HEK293 (cell line): ENCODE data around the gene DCANP1.

Experiments used
- CTCF ChIA-PET: fragments of 350-600 bp; formaldehyde crosslinking; extraction: SDS; loops from one replicate; lab custom pipeline; 2021; ENCODE audit warnings: antibody characterized with exemption; lab: Yijun Ruan, JAX
- POLR2A ChIA-PET: fragments of 300-600 bp; formaldehyde crosslinking; extraction: SDS; loops from one replicate; lab custom pipeline; 2020; ENCODE audit warnings: antibody characterized with exemption, inconsistent platforms; lab: Yijun Ruan, JAX
- H3K27ac ChIP-seq: fragments of 200-500 bp; sonication (Bioruptor generic); 2 replicates; pipeline ENCODE4 v1.5.1; 2014; ENCODE audit warnings: low read depth, low read length, control low read depth, inconsistent platforms; ENCODE audit errors: extremely low read depth
- H3K36me3 ChIP-seq, 2 experiments: fragments of 200-500 bp in 1 of 2; sonication (Bioruptor generic) in 1 of 2; 1 replicate in 1 of 2; 2 replicates in 1 of 2; pipeline ENCODE4 v1.5.1; 2014 to 2017; ENCODE audit warnings: inconsistent platforms in 2 of 2, low read length in 2 of 2; ENCODE audit not compliant: control insufficient read depth in 2 of 2, insufficient read depth in 1 of 2
- H3K4me1 ChIP-seq: fragments of 200-500 bp; sonication (Bioruptor generic); 2 replicates; pipeline ENCODE4 v1.5.1; 2014; ENCODE audit warnings: mild to moderate bottlenecking, low read length, inconsistent platforms; ENCODE audit not compliant: control insufficient read depth, insufficient read depth
- H3K4me3 ChIP-seq: 2 replicates; pipeline ENCODE4 v1.5.1; 2011; ENCODE audit warnings: low read depth, mild to moderate bottlenecking, control low read depth, low read length, moderate library complexity
- H3K9me3 ChIP-seq: fragments of 200-500 bp; sonication (Bioruptor generic); 2 replicates; pipeline ENCODE4 v1.5.1; 2014; ENCODE audit warnings: low read depth, low read length, inconsistent platforms; ENCODE audit not compliant: control insufficient read depth, insufficient read depth
- EGR2 ChIP-seq: fragments of 450-650 bp; formaldehyde crosslinking; IDR thresholded peaks from 2 replicates; pipeline ENCODE4 v1.5.1; 2016; ENCODE audit warnings: low read depth, missing biosample characterization, missing genetic modification characterization
- GLIS2 ChIP-seq: fragments of 450-650 bp; formaldehyde crosslinking; IDR thresholded peaks from 2 replicates; pipeline ENCODE4 v1.5.1; 2016; ENCODE audit warnings: missing biosample characterization, missing genetic modification characterization
- IKZF3 ChIP-seq: fragments of 450-650 bp; IDR thresholded peaks from 2 replicates; pipeline ENCODE4 v1.5.0; 2018; ENCODE audit warnings: missing biosample characterization, mild to moderate bottlenecking, missing genetic modification characterization, moderate library complexity
- REST ChIP-seq: fragments of 450-650 bp; formaldehyde crosslinking; IDR thresholded peaks from 2 replicates; pipeline ENCODE4 v1.5.1; 2016; ENCODE audit warnings: missing biosample characterization, missing genetic modification characterization
- SCRT2 ChIP-seq: fragments of 450-650 bp; formaldehyde crosslinking; IDR thresholded peaks from 2 replicates; pipeline ENCODE4 v1.5.1; 2016; ENCODE audit warnings: missing biosample characterization, missing genetic modification characterization
- ZBTB1 ChIP-seq: fragments of 450-650 bp; formaldehyde crosslinking; IDR thresholded peaks from 2 replicates; pipeline ENCODE4 v1.5.1; 2016; ENCODE audit warnings: missing biosample characterization, missing genetic modification characterization
- ZBTB21 ChIP-seq: fragments of 450-650 bp; formaldehyde crosslinking; IDR thresholded peaks from 2 replicates; pipeline ENCODE4 v1.5.1; 2017; ENCODE audit warnings: missing biosample characterization, missing genetic modification characterization
- ZFHX2 ChIP-seq: fragments of 450-650 bp; formaldehyde crosslinking; conservative IDR thresholded peaks from 2 replicates; pipeline ENCODE4 v1.5.1; 2016; ENCODE audit warnings: missing biosample characterization, missing genetic modification characterization
- ZFP41 ChIP-seq: fragments of 450-650 bp; formaldehyde crosslinking; IDR thresholded peaks from 2 replicates; pipeline ENCODE4 v1.5.1; 2016; ENCODE audit warnings: missing biosample characterization, missing genetic modification characterization, borderline replicate concordance
- ZIC2 ChIP-seq: fragments of 450-650 bp; formaldehyde crosslinking; IDR thresholded peaks from 2 replicates; pipeline ENCODE4 v1.5.1; 2016; ENCODE audit warnings: missing biosample characterization, missing genetic modification characterization
- ZNF2 ChIP-seq: fragments of 450-650 bp; formaldehyde crosslinking; IDR thresholded peaks from 2 replicates; pipeline ENCODE4 v1.5.1; 2016; ENCODE audit warnings: missing biosample characterization, missing genetic modification characterization
- ZNF311 ChIP-seq: fragments of 450-650 bp; formaldehyde crosslinking; IDR thresholded peaks from 2 replicates; pipeline ENCODE4 v1.5.1; 2017; ENCODE audit warnings: missing biosample characterization, missing genetic modification characterization, borderline replicate concordance
- ZNF549 ChIP-seq: fragments of 450-650 bp; IDR thresholded peaks from 2 replicates; pipeline ENCODE4 v1.5.1; 2018; ENCODE audit warnings: missing biosample characterization, missing genetic modification characterization, mild to moderate bottlenecking, inconsistent platforms, moderate library complexity
- ZNF677 ChIP-seq: fragments of 450-650 bp; IDR thresholded peaks from 2 replicates; pipeline ENCODE4 v1.5.0; 2018; ENCODE audit warnings: missing biosample characterization, mild to moderate bottlenecking, missing genetic modification characterization, moderate library complexity
- TF ChIP-seq, protein P1 (sequence below): fragments of 450-650 bp; formaldehyde crosslinking; IDR thresholded peaks from 2 replicates; pipeline ENCODE4 v1.5.1; 2016; ENCODE audit warnings: missing biosample characterization, missing genetic modification characterization
- TF ChIP-seq, protein P2 (sequence below): fragments of 450-650 bp; formaldehyde crosslinking; IDR thresholded peaks from 2 replicates; pipeline ENCODE4 v1.5.1; 2016; ENCODE audit warnings: missing biosample characterization, missing genetic modification characterization

The DCANP1 gene

DNA sequence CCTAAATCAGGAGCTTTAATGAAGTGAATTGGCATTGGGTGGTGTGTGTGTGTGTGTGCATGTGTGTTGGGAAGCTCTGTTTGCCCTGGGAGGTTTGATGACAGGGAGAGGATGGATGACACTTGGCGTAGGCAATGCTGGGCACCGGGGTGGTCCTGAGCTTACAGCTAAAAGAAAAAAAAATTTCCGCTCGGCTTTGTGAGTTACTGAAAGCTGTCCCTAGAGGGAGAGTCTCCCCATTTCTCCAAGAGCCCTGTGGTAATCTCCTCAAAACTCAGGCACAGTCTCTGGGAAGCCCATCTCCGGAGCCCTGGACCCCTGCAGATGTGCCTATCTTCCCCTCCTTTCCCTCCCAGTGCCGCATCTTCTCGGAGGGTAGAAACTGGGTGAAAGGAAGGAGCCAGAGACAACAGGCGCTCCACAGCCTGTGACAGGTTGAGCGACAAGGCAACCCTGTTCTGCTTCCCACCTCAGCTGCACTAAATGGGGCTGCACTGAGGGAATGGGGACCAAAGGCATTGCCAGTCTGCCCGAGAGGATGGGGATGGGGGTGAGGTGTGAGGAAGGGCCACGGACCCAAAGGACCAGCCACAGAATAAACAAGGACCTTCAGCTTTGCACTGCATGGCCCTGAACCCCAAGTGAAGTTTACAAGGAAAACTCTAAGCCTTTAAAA lies 40.8 kb upstream of the DCANP1 start:
- Histone ChIP-seq H3K4me1 (peaks cover 18% of the 10 kb centered on the region), H3K4me3 (no peak overlapping the region), H3K27ac (no peak overlapping the region; the same call in 1 of the 2 replicates), H3K9me3 (no peaks in the 10 kb centered on the region), H3K36me3 (no peaks in the 10 kb centered on the region)
- no peak for TF ChIP-seq ZNF677 (tag by site-specific recombination)
- 0 out of 2 replicates have a peak, but pooled peaks have one; percentile 27 for TF ChIP-seq SCRT2
- ChIA-PET CTCF (interaction anchor here (0.6 to 4.0 kb wide), 10 partner anchors 21 to 372 kb away, joined by 3 to 26 read pairs (median 8); no protein-coding TSS in a partner anchor), POLR2A (interaction anchor here (1.0 kb wide), 1 partner anchor 10 kb away, joined by 3 read pairs; no protein-coding TSS in a partner anchor)

GRCh38 chr5:135487037-135487395 lies 39.9 kb upstream of the DCANP1 start:
- Histone ChIP-seq H3K9me3 (no peaks in the 10 kb centered on the region), H3K36me3 (no peaks in the 10 kb centered on the region), H3K4me1 (peaks cover 15% of the 10 kb centered on the region), H3K4me3 (no peak overlapping the region), H3K27ac (no peak overlapping the region)
- CTCF ChIA-PET: interaction anchor here (0.6 to 4.0 kb wide), 8 partner anchors 20 to 645 kb away, joined by 3 to 26 read pairs (median 8); no protein-coding TSS in a partner anchor
- POLR2A ChIA-PET: no interaction called here
- TF ChIP-seq ZBTB21 (tag by site-specific recombination): no peak
- no peak for TF ChIP-seq ZNF2 (tag by site-specific recombination)
- 0 out of 2 replicates have a peak, but pooled peaks have one; percentile 29 for TF ChIP-seq ZIC2
- peak; percentile 93 for TF ChIP-seq EGR2 (tag by site-specific recombination)
- TF ChIP-seq ZFHX2 (tag by site-specific recombination): peak; percentile 97
- TF ChIP-seq ZBTB1: no peak
- TF ChIP-seq ZNF549 (tag by site-specific recombination): no peak
- TF ChIP-seq, protein P1, sequence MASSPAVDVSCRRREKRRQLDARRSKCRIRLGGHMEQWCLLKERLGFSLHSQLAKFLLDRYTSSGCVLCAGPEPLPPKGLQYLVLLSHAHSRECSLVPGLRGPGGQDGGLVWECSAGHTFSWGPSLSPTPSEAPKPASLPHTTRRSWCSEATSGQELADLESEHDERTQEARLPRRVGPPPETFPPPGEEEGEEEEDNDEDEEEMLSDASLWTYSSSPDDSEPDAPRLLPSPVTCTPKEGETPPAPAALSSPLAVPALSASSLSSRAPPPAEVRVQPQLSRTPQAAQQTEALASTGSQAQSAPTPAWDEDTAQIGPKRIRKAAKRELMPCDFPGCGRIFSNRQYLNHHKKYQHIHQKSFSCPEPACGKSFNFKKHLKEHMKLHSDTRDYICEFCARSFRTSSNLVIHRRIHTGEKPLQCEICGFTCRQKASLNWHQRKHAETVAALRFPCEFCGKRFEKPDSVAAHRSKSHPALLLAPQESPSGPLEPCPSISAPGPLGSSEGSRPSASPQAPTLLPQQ (tag by site-specific recombination): peak; percentile 79

DNA sequence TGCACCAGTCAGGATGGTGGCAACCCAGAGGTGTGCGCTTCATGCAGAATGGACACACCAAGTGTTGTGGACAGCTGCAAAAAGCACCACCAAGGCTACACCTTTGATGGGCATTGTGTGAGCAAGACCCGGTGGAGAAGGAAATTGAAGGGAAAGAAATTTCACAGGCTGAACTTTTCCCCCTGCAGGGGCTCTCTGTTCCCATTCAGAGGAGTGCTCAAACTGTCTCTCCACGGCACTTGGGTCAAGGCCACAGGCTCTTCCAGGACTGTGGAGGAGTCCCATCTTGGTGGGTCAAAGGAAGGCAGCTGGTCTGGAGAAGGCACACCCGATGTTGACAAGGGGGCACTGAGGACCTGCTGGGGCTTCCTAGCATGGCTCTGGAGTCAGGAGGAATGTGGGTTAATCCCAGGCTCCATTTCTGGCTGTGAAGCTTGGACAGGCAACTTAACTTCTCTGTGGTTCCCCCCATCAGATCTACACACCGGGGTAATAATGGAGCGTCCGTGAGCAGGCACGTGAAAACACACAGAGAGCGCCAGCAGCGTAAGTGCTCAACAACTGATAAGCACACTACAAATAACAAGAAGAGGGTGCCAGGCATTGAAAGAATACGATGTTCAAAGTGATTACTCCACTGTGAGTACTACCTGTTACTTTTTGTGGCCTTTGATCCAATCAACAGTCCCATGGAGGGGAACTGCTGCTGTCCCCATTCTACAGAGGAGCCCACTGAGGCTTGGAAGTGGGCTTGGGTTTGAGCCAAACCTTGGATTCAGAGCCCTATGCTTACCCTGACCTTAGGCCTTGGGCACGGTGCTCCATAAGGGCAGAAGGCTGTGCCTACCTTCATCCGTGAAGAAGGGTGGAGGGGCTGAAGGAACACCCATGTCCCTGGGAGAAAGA lies 39.2 kb upstream of the DCANP1 start:
- Histone ChIP-seq H3K4me3 (no peak overlapping the region), H3K27ac (no peak overlapping the region), H3K4me1 (peaks cover 14% of the 10 kb centered on the region), H3K9me3 (no peaks in the 10 kb centered on the region), H3K36me3 (no peaks in the 10 kb centered on the region)
- TF ChIP-seq, protein P2, sequence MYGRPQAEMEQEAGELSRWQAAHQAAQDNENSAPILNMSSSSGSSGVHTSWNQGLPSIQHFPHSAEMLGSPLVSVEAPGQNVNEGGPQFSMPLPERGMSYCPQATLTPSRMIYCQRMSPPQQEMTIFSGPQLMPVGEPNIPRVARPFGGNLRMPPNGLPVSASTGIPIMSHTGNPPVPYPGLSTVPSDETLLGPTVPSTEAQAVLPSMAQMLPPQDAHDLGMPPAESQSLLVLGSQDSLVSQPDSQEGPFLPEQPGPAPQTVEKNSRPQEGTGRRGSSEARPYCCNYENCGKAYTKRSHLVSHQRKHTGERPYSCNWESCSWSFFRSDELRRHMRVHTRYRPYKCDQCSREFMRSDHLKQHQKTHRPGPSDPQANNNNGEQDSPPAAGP (tag by site-specific recombination): no peak
- TF ChIP-seq GLIS2 (tag by site-specific recombination) (no peak), REST (tag by site-specific recombination) (no peak), IKZF3 (tag by site-specific recombination) (no peak), ZNF311 (tag by site-specific recombination) (no peak), ZFP41 (tag by site-specific recombination) (no peak)
- CTCF ChIA-PET: interaction anchor here (0.7 to 4.0 kb wide), 6 partner anchors 20 to 646 kb away, joined by 5 to 26 read pairs (median 9); no protein-coding TSS in a partner anchor
- POLR2A ChIA-PET: no interaction called here
